Amniotic epithelial cell (primary cell): Measurements from ENCODE around the gene ATAT1.
A peak's percentile ranks its signal among the peaks of the same experiment; 100 is the strongest.

Source experiments
- DNase-seq: peaks from one replicate; pipeline ENCODE4 v3.0.0-alpha.2; 2010; ENCODE audit warnings: low read depth

The ATAT1 gene

GRCh38 chr6:30684386-30685156, 57.9 kb downstream of the ATAT1 start:
- peak; percentile 37 for DNase-seq

- peak; percentile 35 for DNase-seq
Measured at GRCh38 chr6:30685157-30686008, 58.7 kb downstream of the ATAT1 start.

GRCh38 chr6:30686009-30686907, 59.6 kb downstream of the ATAT1 start, which contains the start of gene PPP1R18:
Gene PPP1R18, minus strand, starts transcription at chr6:30686645. Its CDS starts 627 bp downstream, at chr6:30686018.
- DNase-seq: peak; percentile 31

- peak; percentile 85 for DNase-seq
Measured at GRCh38 chr6:30686908-30687658, 60.4 kb downstream of the ATAT1 start.

GRCh38 chr6:30687659-30688431, 61.2 kb downstream of the ATAT1 start:
- DNase-seq: no peak

GRCh38 chr6:30688569-30688968, 61.9 kb downstream of the ATAT1 start:
- DNase-seq: no peak

GRCh38 chr6:30689022-30689865, 62.6 kb downstream of the ATAT1 start:
- DNase-seq: no peak

- no peak for DNase-seq
Measured at GRCh38 chr6:30689985-30690384, 63.3 kb downstream of the ATAT1 start.

GRCh38 chr6:30690403-30691207, 63.9 kb downstream of the ATAT1 start, which contains the start of gene NRM:
Gene NRM, minus strand, starts transcription at chr6:30690984. Its CDS starts 10 bp downstream, at chr6:30690974.
- DNase-seq: peak; percentile 66

GRCh38 chr6:30691208-30691847, 64.7 kb downstream of the ATAT1 start:
- no peak for DNase-seq
